GM19463 (cell line): ENCODE measurements around the gene ARL3.
A peak's percentile ranks its signal among the peaks of the same experiment; 100 is the strongest.
"Not testable (repeated sequence)": the region's sequence is repeated elsewhere in the genome, so short reads cannot be mapped to it uniquely, and the experiment has no call there.

Source experiments
- ATAC-seq: cut with Tn5 transposase; IDR thresholded peaks from one replicate; pipeline ENCODE4 v1.9.1; 2021; ENCODE audit warnings: mild to moderate bottlenecking, moderate library complexity; ENCODE audit not compliant: unreplicated experiment

The ARL3 gene

GRCh38 chr10:102674566-102674965, 39.6 kb downstream of the ARL3 start:
- ATAC-seq, result no peak

DNA sequence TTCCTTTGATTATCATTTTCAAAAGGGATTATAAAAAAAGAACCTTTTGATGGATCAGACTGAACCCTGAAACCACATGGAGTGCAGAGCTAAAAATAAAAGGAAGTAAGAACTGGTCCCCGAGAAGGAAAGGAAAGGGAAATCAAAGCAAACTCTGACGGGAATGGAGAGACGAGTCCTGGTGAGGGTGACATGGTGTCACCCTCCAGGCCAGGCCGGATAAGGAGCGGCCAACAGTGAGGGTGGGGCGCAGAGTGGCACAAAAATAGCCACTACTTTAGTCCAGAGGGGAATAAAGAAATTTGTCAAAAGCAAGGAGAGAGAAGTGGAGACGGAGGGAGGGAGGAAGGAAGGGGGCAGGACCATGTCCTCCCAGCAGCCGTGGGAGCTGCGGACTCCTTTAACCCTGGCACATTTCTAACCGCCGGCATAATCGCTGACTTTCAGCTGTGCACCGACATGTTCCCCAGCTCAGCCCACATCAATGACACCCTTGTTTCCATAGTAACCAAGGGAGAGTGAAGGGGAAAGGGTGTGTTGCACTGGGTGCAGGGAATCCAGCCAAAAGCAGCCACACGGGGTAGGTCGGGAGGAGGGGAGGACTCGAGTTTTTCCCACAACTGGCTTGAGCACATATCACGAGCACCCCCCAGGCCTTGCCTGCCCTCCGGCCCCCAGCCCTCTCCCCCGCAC, 40.2 kb downstream of the ARL3 start:
- peak; percentile 67 for ATAC-seq

- ATAC-seq, result no peak
These were observed 40.9 kb downstream of the ARL3 start for GRCh38 chr10:102673236-102673818.

DNA sequence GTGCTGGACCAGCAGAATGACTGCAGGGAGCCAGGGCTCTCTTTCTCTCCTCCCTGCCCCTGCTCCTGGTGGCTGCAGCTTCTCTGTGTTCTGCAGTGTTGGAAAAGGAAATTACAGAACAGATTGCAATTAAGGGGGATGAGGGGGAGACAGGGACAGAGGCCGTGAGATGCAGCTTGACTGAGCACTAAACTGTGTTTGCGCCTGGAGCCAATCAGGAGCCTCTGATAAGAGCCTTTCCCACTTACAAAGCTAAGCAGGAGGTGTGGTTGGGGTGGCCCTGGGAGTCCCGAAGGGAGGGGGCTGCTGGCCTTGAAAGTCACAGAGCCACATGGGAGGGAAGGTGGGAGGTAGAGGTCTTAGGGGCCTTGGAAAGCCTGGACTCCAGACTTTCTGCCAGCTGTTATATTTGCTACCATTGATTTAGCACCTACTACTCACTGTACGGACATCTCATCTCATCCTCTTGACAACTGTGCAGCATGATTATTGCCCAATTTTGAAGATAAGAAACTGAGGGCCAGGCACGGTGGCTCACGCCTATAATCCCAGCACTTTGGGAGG, 43.2 kb downstream of the ARL3 start:
- ATAC-seq, result no peak

DNA sequence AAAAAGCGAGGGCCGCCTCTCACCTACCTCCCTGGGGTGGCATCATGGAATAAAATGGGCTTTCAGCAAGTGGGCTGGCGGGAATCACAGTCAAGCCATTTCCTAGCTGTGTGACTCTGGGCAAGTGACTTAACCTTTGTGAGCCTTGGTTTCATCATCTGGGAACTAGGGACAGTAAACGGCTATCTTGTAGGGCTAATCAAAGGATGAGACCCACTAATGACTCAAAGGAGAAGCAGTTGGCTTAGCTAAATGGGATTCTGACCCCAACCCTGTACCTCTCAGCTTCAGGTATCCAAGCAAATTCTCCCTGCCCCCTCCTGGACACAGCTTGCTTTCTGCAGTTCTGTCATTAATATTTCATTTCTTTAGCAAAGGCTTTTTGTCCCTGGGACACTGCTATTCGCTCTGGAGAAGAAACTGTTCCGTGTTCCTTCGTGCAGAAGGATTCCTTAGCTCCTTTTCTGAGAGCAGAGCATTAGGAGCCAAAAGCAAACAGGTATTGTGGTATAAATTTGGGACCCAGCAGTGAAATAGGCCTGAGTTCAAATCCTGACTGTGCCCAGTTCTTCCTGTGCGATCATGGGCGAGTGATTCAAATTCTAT, 44.0 kb downstream of the ARL3 start:
- ATAC-seq, result no peak

DNA sequence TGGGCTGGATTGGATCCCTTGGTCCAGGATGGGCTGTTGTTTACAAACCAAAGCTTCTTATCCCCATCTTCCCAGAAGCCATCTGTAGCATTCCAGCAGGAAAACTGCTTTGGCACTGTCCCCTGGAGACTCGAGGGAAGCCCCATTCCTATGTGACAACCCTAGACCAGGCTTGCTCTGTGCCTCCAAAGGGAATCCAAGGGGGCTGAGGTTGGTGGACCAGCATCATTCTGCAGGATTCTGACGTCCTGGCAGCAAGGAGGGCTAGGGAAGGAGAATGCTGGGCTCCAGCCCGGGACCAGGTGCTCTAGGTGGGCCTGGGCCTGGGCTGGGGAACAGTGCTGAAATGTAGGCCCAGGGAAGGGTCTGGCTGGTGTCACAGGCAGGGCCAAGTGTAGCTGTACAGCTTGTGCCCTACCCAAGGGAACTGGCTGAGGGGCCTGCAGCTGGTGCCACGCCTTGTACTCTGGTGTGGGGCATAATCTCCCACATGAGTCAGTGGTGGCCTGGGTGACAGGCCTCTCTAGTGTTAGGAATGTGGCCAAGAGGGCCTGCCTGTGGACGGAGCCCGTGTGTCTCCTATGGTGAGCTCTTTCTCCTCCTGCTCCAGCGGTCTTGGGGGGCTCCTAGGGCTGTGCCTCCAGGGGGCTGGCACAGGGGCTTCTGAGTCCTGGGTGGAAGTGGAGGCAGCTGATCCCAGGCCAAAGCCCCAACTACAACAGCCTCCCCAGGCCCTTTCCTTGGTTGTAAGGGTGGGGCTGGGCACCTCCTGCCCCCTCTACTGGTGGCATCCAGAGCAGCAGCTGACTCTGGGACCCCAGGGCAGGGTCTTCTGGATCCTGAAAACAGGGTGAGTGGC, 44.8 kb downstream of the ARL3 start:
- ATAC-seq, result no peak

GRCh38 chr10:102668326-102669107, 45.7 kb downstream of the ARL3 start:
- ATAC-seq, result no peak

- not testable (repeated sequence) for ATAC-seq
These were observed 46.8 kb downstream of the ARL3 start for GRCh38 chr10:102667411-102667810.

DNA sequence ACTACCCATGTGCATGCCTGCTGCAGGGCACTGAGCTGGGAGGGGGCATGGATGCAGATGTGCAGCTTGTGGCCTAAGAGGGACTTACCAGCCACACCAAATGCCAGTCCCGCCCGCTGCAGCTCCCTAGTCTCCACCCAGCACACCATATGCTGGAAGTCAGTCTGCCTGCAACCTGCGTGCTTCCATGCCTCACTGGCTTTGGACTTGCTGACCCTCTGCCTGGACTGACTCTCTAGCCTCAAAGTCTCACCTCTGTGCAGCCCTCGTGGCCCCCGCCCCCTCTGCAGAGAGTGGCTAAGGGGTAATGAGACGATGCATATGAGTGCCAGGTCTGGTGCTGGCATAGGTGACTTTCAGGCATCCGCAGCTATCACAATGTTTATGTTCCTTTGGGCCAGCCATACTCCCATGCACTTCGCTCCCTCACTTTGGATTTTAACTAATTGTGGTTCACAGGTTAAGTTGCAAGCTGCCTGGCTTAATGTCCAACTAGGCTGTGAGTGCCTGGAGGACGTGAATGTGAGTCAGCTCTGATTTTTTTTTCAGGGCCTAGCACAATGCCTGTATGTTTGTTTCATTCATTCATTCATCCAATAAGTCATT, 48.2 kb downstream of the ARL3 start:
- ATAC-seq, result no peak

DNA sequence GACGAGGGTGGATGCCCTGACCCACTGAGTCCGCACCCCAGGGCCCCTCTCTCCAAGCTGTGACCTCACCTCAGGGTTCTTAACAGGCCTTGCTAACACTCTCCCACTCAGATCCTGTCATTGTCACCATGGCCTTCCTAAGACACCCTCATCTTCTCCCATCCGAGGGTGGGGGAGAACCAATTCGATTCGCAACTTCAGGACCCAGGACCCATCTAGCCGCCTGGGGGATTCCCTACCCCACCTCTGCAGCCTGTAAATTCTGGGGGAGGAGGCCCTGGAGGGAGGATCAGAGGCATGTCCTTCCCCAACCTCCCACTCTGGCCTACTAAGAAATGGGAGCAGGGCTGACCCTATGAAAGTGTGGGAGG, 52.6 kb downstream of the ARL3 start:
- peak; percentile 6 for ATAC-seq

GRCh38 chr10:102660888-102661657, 53.1 kb downstream of the ARL3 start:
- peak; percentile 87 for ATAC-seq

DNA sequence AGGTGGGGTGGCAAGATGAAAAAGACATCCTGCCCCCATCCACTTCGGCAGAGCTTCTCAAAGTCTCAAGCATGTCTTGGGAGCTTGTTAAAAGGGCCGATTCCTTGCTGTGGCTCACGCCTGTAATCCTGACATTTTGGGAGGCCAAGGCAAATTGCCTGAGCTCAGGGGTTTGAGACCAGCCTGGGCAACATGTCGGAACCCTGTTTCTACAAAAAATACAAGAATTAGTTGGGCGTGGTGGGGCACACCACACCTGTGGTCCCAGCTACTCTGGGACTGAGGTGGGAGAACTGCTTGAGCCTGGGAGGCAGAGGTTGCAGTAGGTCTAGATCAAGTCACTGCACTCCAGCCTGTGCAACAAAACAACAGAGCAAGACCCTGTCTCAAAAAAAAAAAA, 55.4 kb downstream of the ARL3 start:
- no peak for ATAC-seq

DNA sequence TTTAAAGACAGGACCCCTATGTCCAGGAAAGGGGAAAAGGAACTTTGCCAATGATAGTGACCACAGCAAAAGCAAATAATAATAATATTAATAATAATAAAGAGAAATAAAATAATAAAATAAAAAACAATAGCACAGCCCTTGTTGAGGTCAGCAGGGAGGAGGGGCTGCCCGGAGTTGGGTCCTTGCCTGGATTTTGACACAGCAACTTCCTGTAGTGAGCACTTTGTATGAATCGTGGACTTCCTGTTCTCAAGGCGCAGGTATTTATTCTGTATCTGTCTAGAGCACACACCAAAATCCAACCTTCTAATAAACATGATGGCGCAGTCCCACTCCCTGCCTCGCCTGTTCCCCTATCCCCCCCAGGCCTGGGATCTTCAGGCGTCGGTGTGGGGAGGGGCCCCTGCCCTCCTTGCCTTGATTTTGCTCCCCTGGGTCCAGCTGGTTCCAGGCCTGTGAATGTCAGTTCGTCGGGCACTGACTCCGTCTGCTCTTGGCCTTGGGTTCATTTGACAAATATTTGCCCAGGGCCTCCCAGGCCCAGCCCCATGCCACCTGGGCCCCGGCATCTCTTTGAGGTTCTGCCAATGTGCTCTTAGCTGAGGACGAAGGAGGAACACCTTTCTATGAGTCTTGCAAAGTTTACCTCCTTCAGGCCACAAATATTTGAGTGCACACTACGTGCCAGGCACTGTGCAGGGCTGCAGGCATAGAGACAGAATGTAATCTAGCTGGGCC, 56.0 kb downstream of the ARL3 start:
- ATAC-seq, result no peak

DNA sequence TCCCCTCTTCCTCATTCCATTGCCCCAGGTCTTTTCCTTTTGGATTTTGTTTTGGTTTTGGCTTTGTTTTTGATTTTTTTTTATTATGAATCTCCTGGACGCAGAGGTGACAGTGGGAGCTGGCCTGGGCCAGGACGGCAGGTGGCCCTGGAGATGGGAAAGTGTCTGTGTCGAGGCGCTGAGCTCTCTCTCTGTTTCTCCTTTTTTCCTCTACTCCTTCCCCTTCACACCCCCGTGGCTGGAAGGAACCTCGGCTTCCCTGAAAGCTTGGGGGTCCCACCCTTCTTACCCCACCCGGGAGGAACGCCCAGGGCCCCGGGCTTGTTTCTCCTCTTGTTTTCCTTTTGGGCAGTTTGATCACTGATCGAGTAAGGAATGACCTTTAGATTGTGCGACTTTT, 56.7 kb downstream of the ARL3 start:
- ATAC-seq, result no peak

DNA sequence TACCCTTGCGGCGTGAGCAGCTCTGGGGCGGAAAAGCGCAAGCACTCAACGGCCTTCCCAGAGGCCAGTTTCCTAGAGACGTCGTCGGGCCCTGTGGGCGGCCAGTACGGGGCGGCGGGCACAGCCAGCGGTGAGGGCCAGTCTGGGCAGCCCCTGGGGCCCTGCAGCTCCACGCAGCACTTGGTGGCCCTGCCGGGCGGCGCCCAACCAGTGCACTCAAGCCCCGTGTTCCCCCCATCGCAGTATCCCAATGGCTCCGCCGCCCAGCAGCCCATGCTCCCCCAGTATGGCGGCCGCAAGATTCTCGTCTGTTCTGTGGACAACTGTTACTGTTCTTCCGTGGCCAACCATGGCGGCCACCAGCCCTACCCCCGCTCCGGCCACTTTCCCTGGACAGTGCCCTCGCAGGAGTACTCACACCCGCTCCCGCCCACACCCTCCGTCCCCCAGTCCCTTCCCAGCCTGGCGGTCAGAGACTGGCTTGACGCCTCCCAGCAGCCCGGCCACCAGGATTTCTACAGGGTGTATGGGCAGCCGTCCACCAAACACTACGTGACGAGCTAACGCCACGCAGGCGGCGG, 57.3 kb downstream of the ARL3 start:
- no peak for ATAC-seq

- no peak for ATAC-seq
These were observed 58.2 kb downstream of the ARL3 start for GRCh38 chr10:102656026-102656425.

DNA sequence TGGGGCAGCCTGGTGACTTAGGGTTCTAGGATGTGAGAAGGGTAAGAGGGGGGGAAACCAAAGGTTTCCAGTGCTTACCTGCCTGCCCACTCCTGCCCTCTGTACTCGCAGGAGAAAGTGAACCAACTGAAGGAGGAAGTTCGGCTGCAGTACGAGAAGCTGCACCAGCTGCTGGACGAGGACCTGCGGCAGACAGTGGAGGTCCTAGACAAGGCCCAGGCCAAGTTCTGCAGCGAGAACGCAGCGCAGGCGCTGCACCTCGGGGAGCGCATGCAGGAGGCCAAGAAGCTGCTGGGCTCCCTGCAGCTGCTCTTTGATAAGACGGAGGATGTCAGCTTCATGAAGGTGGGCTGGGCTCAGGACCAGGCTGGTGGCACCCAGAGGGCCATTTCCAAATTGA, 59.2 kb downstream of the ARL3 start:
- no peak for ATAC-seq

DNA sequence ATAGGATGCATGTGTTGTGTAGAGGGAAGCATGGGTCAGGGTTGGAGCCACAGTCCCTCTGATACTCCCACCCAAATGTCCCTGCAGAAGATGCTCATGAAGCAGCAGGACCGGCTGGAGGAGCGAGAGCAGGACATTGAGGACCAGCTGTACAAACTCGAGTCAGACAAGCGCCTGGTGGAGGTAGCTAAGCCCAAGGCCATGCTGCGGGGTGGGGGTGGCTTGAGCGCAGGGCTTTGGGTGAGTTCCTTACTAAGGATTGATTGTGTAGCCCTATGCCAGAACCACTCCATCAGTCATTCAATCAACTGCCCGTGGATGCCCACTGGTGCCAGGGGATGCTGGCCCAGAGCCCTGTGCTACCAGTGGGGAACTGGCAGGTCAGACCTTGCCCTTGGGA, 59.6 kb downstream of the ARL3 start:
- ATAC-seq, result no peak
